ENCODE data around the gene CTRB2.
"Not testable (repeated sequence)": the region's sequence is repeated elsewhere in the genome, so short reads cannot be mapped to it uniquely, and the experiment has no call there.

The CTRB2 gene
- 0 reads per million in 4 donors for total RNA-seq

DNA sequence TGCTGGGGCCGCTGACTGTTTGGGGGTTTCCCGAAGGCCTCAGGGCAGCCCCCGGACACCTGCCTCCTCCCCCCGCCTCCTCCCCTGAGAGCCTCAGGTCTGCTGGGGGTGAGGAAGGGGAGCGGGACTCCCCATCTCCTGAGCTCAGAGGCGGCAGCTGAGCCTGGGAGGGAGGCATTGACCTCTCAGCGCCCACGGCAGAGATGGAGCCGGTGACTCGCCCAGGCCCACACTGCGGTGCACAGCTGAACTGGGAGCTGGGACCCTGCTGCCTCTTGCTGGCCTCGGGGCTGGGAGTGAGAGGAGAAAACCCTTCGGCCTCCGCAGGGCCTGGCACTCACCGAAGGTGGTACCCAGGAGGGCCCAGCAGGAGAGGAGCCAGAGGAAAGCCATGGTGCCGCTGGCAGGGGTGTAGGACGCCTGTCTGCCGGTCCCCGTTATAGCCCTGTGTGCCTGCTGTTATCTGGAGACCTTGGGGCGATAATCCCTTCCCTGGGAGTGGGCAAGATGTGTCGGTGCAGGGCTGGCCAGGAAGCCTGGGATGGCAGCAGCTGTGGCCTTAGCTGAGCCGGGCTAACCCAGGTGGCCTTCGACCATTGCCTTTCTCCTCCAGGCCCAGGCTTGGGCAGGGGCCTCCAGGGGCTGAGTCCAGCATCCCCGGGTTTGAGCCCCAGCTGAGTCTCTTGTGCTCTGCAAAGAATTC, at the start of gene CTRB2:
TSS of gene CTRB2 (minus strand) at position 413 of the 703 bp plus-strand sequence. CDS start at position 393, 20 bp downstream.
- DNase-seq: no peak

- DNase-seq: peak in 1 of 5 donors; percentile 7
Measured at GRCh38 chr16:75256059-75256571, 49.2 kb upstream of the CTRB2 start.

DNA sequence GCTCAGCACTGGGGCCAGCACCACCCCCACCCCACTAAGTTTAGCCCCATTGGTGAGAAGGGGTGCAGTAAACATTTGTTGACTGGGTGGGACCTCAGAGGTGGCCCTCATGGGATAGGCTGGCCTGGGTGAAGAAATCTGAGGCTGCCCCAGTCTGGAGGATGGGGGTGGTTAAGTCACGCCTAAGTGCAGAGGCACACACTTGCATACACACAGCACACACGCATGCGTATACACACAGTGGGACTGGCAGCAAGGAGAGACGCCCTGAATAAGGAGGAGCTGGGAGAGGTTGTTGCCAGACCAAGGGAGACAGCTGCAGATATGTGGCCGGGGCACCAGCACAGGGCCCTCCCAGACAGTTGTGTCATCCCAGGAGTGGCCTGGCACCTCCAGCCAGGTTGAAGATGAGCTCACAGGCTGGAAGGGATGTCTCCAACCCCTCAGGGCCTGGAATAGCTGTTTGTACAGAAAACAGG, 47.4 kb upstream of the CTRB2 start:
- DNase-seq: no peak

DNA sequence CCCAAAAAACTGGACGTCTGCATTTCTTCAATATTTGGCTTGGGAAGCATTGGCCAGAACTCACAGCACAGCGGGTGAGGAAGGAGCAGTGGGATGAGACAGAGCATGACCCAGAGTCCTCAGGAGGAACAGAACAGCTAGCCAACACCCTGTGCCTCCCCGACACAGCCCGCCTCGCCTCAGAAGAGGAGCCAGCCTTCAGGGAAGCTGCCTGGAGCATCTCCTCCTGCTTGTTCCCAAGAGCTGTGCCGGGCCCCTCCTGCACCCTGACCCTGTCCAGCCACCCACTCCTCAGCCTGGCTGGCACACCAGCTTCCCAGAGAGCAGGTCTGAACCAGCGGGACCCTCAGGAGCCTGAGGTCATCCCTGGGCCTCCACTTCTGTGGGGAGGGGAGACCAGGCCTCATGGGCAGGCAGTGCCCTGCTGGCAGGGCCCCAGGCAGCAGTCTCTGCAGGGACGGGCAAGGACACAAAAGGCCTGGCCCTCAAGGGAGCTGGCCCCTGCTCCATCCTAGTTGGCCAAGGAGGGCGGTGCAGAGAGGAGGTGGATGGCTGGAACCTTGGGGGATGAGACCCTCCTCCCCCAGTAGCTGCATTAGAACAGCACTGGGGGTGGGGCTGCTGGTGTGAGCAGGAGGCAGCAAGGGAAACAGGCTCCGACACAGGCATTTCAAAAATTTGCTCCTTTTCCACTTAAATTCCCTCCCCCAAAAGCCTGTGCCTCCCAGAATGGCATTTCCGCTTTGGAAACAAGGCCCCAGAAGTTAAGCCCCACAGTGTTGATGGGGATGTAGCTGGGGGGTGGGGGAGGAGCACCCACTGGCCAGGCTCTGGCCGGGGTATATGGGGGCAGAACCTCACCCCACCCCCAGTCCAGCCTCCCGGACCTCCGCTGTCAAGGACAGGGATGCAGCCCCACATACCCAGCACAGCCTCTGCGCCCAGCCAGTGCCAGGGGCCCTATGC, 46.3 kb upstream of the CTRB2 start:
- peak in 1 of 5 donors; percentile 7 for DNase-seq

GRCh38 chr16:75252049-75252864, 45.3 kb upstream of the CTRB2 start:
- DNase-seq: no peak

GRCh38 chr16:75251280-75252048, 44.5 kb upstream of the CTRB2 start, which contains the start of gene BCAR1:
BCAR1 (minus strand) TSS chr16:75251624; CDS start chr16:75251482, 142 bp downstream.
- DNase-seq: no peak

DNA sequence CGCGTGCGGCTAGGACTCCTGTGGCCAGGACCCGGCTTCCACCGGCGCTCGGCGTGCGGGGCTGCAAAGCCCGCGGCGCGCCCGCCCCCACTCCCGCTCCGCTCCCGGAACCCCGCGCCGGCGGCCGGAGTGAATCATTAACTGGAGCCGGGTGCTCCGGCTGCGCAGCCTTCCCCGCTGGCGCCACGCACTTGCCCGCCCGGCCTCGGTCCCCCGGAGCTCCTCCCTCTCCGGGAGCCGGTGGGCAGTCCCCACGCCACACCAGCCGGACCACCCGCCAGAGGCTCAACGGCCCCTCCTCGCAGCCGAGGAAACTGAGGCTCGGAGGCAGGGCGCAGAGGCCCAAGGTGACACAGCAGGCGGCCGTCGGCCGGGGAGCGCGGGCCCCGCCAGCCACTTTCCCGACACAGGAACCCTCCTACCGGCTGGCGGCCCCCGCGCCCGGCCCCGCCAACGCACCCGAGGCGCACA, 43.9 kb upstream of the CTRB2 start:
- no peak for DNase-seq

GRCh38 chr16:75250089-75250808, 43.3 kb upstream of the CTRB2 start:
- DNase-seq: no peak

- DNase-seq: no peak
Measured at GRCh38 chr16:75249441-75249840, 42.5 kb upstream of the CTRB2 start.

GRCh38 chr16:75248536-75249380, 41.8 kb upstream of the CTRB2 start:
- DNase-seq: no peak

GRCh38 chr16:75248142-75248535, 41.2 kb upstream of the CTRB2 start:
- no peak for DNase-seq

GRCh38 chr16:75247249-75247648, 40.3 kb upstream of the CTRB2 start:
- DNase-seq: no peak

DNA sequence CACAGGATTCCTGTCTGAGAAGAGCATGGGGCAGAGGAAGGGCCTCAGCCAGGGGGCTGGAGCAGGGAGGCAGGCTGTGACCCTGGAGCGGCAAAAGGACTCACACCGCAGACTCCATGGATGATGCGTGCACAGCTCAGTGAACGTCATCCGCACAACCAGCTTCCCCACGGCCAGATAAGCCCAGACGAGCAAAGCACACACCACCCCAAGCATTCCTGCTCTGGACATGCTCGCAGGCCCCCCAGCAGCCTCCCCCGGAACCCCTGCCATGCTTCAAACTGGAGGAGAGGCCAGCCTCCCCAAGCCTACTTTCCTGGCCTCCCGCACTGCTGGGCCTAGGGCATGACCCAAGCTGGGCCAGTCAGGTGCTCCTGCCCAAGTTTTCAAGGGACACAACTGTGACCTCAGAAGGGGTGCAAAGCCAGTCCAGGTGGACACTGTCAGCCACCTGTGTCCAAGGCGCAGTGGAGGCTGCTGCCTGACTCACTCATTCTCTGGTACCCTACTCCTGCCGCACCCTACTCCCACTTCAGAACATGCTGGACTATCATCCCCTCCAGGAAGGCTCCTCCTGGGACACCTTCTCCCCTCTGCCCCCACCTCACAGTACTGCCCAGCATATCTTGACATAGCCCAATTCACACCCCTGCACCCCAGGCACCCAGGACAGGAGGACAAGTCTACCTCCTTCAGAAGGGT, 39.7 kb upstream of the CTRB2 start:
- no peak for DNase-seq

DNA sequence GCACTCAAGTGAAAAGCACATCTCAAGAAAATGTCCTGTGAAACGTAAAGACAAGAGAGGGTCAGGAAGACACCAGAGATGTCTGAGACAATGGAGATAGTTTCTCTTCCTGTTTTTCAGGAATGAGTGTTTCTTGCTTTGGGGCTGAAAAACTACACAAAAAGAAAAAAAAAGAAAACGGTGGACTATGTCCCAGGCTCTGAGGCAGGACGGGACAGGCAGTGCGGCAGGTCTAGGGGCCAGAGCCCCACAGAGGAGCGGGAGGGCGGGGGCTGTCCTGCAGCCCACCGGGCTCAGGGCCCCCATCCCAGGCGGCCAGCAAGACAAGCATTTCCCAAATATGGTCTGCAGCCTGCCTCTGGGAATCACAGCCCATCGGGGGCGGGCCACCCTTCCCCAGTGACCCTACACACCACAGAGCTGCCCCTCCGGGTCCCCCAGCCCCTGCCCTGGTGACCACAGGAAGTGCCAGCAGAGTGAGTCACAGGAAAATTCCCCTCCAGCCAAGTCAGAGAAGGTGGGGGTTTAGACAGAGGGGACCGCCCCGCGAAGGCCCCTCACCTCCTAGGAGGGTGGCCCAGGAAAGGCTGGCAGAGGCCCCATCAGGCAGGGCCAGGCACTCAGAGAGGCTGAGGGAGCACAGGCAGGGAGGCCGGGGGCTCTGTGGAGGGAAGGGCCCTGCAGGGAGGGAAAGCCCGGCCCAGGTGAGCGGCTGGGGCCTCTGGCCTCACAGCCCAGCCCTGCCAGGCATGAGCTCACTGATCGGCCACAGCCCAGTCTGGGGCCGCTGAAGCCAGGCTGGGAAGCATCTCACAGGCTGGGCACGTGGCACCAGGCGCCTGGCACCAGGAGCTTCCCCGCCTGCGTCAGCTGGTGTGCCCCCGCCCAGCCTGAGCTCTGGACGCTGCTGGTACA, 38.1 kb upstream of the CTRB2 start:
- DNase-seq: no peak

DNA sequence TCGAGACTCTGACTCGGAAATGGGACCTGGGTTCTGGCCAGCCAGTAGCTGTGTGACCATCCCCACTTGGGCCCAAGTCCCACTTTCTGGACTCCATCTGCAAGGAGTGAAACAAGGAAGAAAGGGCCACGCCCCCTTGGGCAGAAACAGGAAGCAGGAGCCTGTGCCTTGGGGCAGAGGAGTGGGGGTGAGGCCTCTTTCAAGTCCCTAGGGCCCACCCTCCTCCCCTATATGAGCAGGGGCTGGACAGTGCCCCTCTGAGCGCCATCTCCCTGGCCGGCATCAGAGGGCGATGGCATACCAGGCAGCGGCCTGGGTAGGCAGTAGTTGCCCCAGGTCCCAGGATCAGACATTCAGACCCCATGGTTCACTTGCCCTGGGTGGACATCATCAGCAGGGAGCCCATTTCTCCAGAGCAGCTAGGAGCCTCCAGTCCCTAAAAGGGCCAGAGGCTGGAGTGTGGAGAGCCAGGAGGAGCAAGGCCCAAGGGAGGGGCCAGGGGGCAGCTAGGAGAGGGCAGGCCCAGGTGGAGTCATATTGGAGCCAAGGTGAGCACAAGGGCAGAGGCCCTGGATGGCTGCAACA, 37.4 kb upstream of the CTRB2 start:
- no peak for DNase-seq

GRCh38 chr16:75243667-75244224, 36.8 kb upstream of the CTRB2 start:
- DNase-seq: no peak

- DNase-seq: not testable (repeated sequence)
Measured at GRCh38 chr16:75242436-75243078, 35.6 kb upstream of the CTRB2 start.

All from T-helper 1 cell (primary cell).